Neuronal stem cell (in vitro differentiated cells): ENCODE data around the gene SAMD4A.

ENCODE experiments used
- DNase-seq: peaks from one replicate; pipeline ENCODE4 v3.0.0-alpha.2; 2013; ENCODE audit warnings: low spot score
- H2AFZ ChIP-seq: one replicate; pipeline ENCODE4 v1.6.1; 2013; ENCODE audit warnings: mild to moderate bottlenecking, low read length, inconsistent platforms
- H2AK5ac ChIP-seq: 2 replicates; pipeline ENCODE4 v1.6.1; 2013; ENCODE audit warnings: low read depth, mild to moderate bottlenecking, inconsistent platforms, low read length, moderate library complexity, mixed read lengths
- H2BK120ac ChIP-seq: 2 replicates; pipeline ENCODE4 v1.6.1; 2013; ENCODE audit warnings: low read depth, mild to moderate bottlenecking, inconsistent platforms, low read length, moderate library complexity, mixed read lengths
- H2BK12ac ChIP-seq: one replicate; pipeline ENCODE4 v1.6.1; 2013; ENCODE audit warnings: low read length, inconsistent platforms
- H2BK15ac ChIP-seq: 2 replicates; pipeline ENCODE4 v1.6.1; 2013; ENCODE audit warnings: mild to moderate bottlenecking, low read length, inconsistent platforms, mixed read lengths
- H2BK5ac ChIP-seq: one replicate; pipeline ENCODE4 v1.6.1; 2013; ENCODE audit warnings: inconsistent platforms, mild to moderate bottlenecking, low read length, moderate library complexity
- H3K14ac ChIP-seq: one replicate; pipeline ENCODE4 v1.6.1; 2013; ENCODE audit warnings: low read length, inconsistent platforms
- H3K18ac ChIP-seq: 2 replicates; pipeline ENCODE4 v1.6.1; 2013; ENCODE audit warnings: low read length, inconsistent platforms
- H3K23ac ChIP-seq: 2 replicates; pipeline ENCODE4 v1.6.1; 2013; ENCODE audit warnings: low read depth, mild to moderate bottlenecking, mixed read lengths, low read length, inconsistent platforms; ENCODE audit not compliant: poor library complexity
- H3K27ac ChIP-seq: replicated peaks from 3 replicates; pipeline ENCODE4 v1.5.1; 2013; ENCODE audit warnings: low read length, inconsistent platforms
- H3K27me3 ChIP-seq, 3 experiments: 2 replicates each; pipeline ENCODE4 v1.6.1; 2013; ENCODE audit warnings: low read length in 3 of 3, mild to moderate bottlenecking in 2 of 3, inconsistent platforms in 1 of 3, low read depth in 1 of 3, mixed read lengths in 1 of 3, moderate library complexity in 1 of 3; ENCODE audit not compliant: control insufficient read depth in 3 of 3, insufficient read depth in 3 of 3
- H3K36me3 ChIP-seq, 2 donors: replicated peaks in 1 of 2; 2 replicates each; pipeline ENCODE4 v1.6.1; 2013; ENCODE audit warnings: low read length in 2 of 2; ENCODE audit not compliant: control insufficient read depth in 2 of 2, insufficient read depth in 2 of 2
- H3K4ac ChIP-seq: 2 replicates; pipeline ENCODE4 v1.6.1; 2013; ENCODE audit warnings: inconsistent platforms, mild to moderate bottlenecking, low read length, moderate library complexity
- H3K4me1 ChIP-seq, 2 donors: 1 replicate in 1 of 2; 2 replicates in 1 of 2; pipeline ENCODE4 v1.6.1; 2013; ENCODE audit warnings: low read length in 2 of 2, low read depth in 1 of 2; ENCODE audit not compliant: control insufficient read depth in 2 of 2, insufficient read depth in 1 of 2
- H3K4me2 ChIP-seq: one replicate; pipeline ENCODE4 v1.6.1; 2013; ENCODE audit warnings: mild to moderate bottlenecking, low read length, inconsistent platforms; ENCODE audit not compliant: insufficient read depth, poor library complexity, severe bottlenecking
- H3K4me3 ChIP-seq, 2 donors: 2 replicates each; pipeline ENCODE4 v1.5.1; 2013; ENCODE audit warnings: low read length in 2 of 2, mild to moderate bottlenecking in 2 of 2, inconsistent platforms in 1 of 2, moderate library complexity in 1 of 2
- H3K79me1 ChIP-seq: one replicate; pipeline ENCODE4 v1.6.1; 2013; ENCODE audit warnings: low read depth, mild to moderate bottlenecking, inconsistent platforms, low read length, moderate library complexity
- H3K9ac ChIP-seq: one replicate; pipeline ENCODE4 v1.6.1; 2013; ENCODE audit warnings: mild to moderate bottlenecking, low read depth, low read length, inconsistent platforms; ENCODE audit not compliant: poor library complexity
- H3K9me3 ChIP-seq, 2 donors: replicated peaks in 1 of 2; 2 replicates each; pipeline versions ENCODE3 to v1.6.1; 2013; ENCODE audit warnings: low read length in 2 of 2, mild to moderate bottlenecking in 2 of 2, inconsistent platforms in 1 of 2, low read depth in 1 of 2, mixed read lengths in 1 of 2, moderate library complexity in 1 of 2; ENCODE audit not compliant: control insufficient read depth in 2 of 2, insufficient read depth in 1 of 2
- H4K8ac ChIP-seq: one replicate; pipeline ENCODE4 v1.6.1; 2013; ENCODE audit warnings: low read depth, mild to moderate bottlenecking, inconsistent platforms, low read length, moderate library complexity
- H4K91ac ChIP-seq: one replicate; pipeline ENCODE4 v1.6.1; 2013; ENCODE audit warnings: low read length, low read depth, mild to moderate bottlenecking, inconsistent platforms; ENCODE audit not compliant: poor library complexity
- WGBS, 2 donors: extraction: QIAGEN DNeasy Blood & Tissue Kit; methylation state at CpG; one replicate each; pipeline ENCODE4 v1.1.7; 2013; ENCODE audit warnings: missing lambda C conversion rate in 2 of 2, mixed read lengths in 1 of 2; ENCODE audit not compliant: insufficient read length in 2 of 2, insufficient replicate concordance in 1 of 2; ENCODE audit errors: extremely low coverage in 2 of 2; 5-methylcytosine and 5-hydroxymethylcytosine counted together

SAMD4A gene

DNA sequence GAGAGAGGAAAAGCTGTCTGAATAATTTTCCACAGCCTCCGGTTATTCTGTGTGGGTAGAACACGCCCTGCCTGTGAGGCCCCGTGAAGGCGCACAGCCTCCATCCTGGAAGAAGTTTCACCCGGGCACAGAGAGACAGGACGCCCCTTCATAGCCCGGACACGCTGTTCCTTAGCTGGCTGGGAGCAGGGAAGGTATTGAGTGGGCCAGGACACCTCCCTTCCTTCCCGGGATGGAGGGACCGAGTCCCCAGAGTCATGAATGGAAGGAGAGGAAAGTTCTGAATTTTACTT, 200.2 kb downstream of the SAMD4A start:
- Histone ChIP-seq H3K79me1 (no peaks in the 10 kb centered on the region), H3K23ac (no peak overlapping the region), H2BK12ac (no peak overlapping the region), H2AK5ac (no peak overlapping the region), H3K4me1 (peaks cover 6% of the 10 kb centered on the region in 2 donors), H3K9ac (no peak overlapping the region), H2BK120ac (no peak overlapping the region), H2BK5ac (peak overlapping the region; percentile 57), H3K27ac (no peak overlapping the region), H4K91ac (no peak overlapping the region), H3K27me3 (no peaks in the 10 kb centered on the region), H3K18ac (no peak overlapping the region), H3K4ac (no peak overlapping the region), H3K36me3 (peaks cover 4 to 72% of the 10 kb centered on the region in 2 donors), H3K4me2 (no peak overlapping the region), H3K9me3 (no peaks in the 10 kb centered on the region), H4K8ac (no peak overlapping the region), H3K4me3 (no peak overlapping the region), H2AFZ (no peak overlapping the region), H3K14ac (no peak overlapping the region), H2BK15ac (no peak overlapping the region)
- DNase-seq: no peak
- WGBS, 2 donors: no CpG with 5 or more reads among the region's 10 CpGs

DNA sequence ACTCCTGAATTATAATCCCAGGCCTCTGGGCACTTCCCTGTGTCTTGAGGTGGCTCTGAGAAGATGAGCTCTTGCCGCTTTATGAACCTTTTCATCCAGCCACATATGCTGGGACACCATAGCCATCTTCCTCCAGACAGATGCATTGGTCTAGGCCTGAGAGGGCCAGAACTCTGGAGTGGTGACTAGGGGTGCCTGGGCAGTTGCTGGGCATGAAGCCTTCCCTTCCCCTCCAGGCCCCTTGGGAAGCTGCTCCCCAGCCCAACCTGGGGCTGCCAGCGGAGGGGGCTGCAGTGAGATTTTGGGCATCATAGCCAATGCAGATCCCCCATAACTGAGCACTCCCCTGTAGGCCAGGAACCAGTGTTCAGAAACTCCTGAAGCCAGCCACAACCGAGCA, 200.5 kb downstream of the SAMD4A start:
- H3K27ac ChIP-seq: no peak overlapping the region
- H3K36me3 ChIP-seq: peaks cover 4 to 72% of the 10 kb centered on the region in 2 donors
- H3K9me3 ChIP-seq: no peaks in the 10 kb centered on the region
- no peak for DNase-seq
- H2BK120ac ChIP-seq: no peak overlapping the region
- H2BK5ac ChIP-seq: peak overlapping the region; percentile 57
- H3K9ac ChIP-seq: no peak overlapping the region
- no peak overlapping the region for H2BK15ac ChIP-seq
- WGBS, 2 donors: no CpG with 5 or more reads among the region's 3 CpGs
- H2BK12ac ChIP-seq: no peak overlapping the region
- H3K18ac ChIP-seq: no peak overlapping the region
- H3K14ac ChIP-seq: no peak overlapping the region
- H3K4me2 ChIP-seq: no peak overlapping the region
- no peak overlapping the region for H4K8ac ChIP-seq
- H2AK5ac ChIP-seq: no peak overlapping the region
- no peak overlapping the region for H2AFZ ChIP-seq
- peaks cover 6 to 8% of the 10 kb centered on the region in 2 donors for H3K4me1 ChIP-seq
- no peak overlapping the region for H4K91ac ChIP-seq
- H3K23ac ChIP-seq: no peak overlapping the region
- no peak overlapping the region for H3K4ac ChIP-seq
- no peak overlapping the region for H3K4me3 ChIP-seq
- H3K79me1 ChIP-seq: no peaks in the 10 kb centered on the region
- H3K27me3 ChIP-seq: no peaks in the 10 kb centered on the region

GRCh38 chr14:54768501-54769129, 201.7 kb downstream of the SAMD4A start:
- Histone ChIP-seq H3K79me1 (no peaks in the 10 kb centered on the region), H3K4me1 (peaks cover 12% of the 10 kb centered on the region in 2 donors), H3K27me3 (no peaks in the 10 kb centered on the region), H2AK5ac (no peak overlapping the region), H3K4me3 (no peak overlapping the region), H3K27ac (no peak overlapping the region), H2BK5ac (no peak overlapping the region), H4K8ac (no peak overlapping the region), H3K4ac (no peak overlapping the region), H2AFZ (no peak overlapping the region), H3K18ac (no peak overlapping the region), H2BK15ac (no peak overlapping the region), H2BK120ac (no peak overlapping the region), H4K91ac (no peak overlapping the region), H3K23ac (no peak overlapping the region), H3K14ac (no peak overlapping the region), H3K36me3 (peaks cover 4 to 69% of the 10 kb centered on the region in 2 donors), H3K4me2 (no peak overlapping the region), H3K9ac (no peak overlapping the region), H3K9me3 (no peaks in the 10 kb centered on the region), H2BK12ac (no peak overlapping the region)
- DNase-seq: no peak
- WGBS, 2 donors: no CpG with 5 or more reads among the region's 9 CpGs

DNA sequence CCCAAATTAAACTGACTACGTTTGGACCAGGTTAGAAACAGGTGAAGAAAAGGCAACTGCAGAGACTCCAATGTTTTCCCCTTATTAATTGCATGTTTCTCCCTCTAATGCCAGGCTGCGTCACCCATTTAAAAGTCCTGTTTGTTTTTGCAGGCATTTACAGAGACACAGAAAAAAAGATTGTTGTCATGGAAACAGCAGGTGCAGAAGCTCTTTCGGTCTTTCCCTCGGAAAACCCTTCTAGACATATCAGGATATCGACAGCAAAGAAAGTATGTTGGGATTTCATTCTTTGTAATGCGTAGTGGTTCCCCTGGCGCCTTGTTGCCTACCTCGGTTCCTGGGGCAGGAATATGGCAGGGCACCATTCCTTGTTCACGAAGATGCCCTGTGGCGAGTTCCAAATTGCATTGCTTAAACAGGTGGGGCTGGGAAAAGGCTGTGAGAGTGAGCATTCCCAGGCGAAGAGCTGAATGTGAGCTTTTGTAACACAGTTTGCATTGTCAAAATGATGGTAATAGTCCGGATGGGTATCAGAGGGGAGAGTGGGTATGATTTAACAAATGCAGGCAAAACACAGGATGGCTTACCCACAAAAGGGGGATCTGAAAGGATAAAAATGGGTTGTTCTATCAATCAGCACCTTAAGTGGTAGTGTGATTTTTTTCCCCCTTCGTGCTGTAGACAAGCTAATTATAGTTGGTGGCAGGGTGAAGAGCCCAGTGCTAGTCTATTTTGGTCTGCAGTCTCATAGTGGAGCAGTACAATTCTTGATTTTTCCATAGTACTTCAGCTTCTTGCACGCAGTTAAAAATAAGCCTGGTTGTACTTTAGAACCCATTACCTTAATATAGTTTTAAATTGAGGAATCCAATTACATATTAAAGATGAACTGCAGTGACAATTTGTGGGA, 203.3 kb downstream of the SAMD4A start:
- Histone ChIP-seq H3K9me3 (no peaks in the 10 kb centered on the region), H3K4ac (no peak overlapping the region), H2AFZ (no peak overlapping the region), H4K91ac (no peak overlapping the region), H3K4me3 (no peak overlapping the region), H3K14ac (no peak overlapping the region), H3K23ac (no peak overlapping the region), H3K9ac (no peak overlapping the region), H3K27me3 (no peaks in the 10 kb centered on the region), H2BK120ac (no peak overlapping the region), H3K27ac (no peak overlapping the region), H2BK12ac (no peak overlapping the region), H3K79me1 (no peaks in the 10 kb centered on the region), H4K8ac (no peak overlapping the region), H3K18ac (no peak overlapping the region), H3K4me1 (peaks cover 7 to 11% of the 10 kb centered on the region in 2 donors), H2BK15ac (no peak overlapping the region), H3K36me3 (peaks cover 2 to 63% of the 10 kb centered on the region in 2 donors), H2BK5ac (no peak overlapping the region), H3K4me2 (no peak overlapping the region), H2AK5ac (no peak overlapping the region)
- DNase-seq: no peak
- WGBS, 2 donors: no CpG with 5 or more reads among the region's 14 CpGs
